H1 (cell line): ENCODE measurements around the gene MANBA. TPM values are rescaled to one million over a fixed set of nuclear protein-coding genes. Genes with fewer than 3 reads are reported as not detected.

Source experiments
- CTCF ChIA-PET: fragments of 300-600 bp; sonication (Branson Sonifier 250); formaldehyde crosslinking; loops from one replicate; lab custom pipeline; 2021; ENCODE audit not compliant: partially characterized antibody; lab: Charles Lee
- POLR2A ChIA-PET: fragments of 300-600 bp; sonication (Branson Sonifier 250); formaldehyde crosslinking; loops from one replicate; lab custom pipeline; 2021; ENCODE audit warnings: inconsistent platforms; ENCODE audit not compliant: partially characterized antibody; lab: Charles Lee
- DNase-seq, 2 experiments: peaks; one replicate each; pipeline versions ENCODE4 v3.0.0 to v3.0.0-alpha.2; 2010 to 2022; ENCODE audit warnings: low spot score in 2 of 2, low read depth in 1 of 2, mixed read lengths in 1 of 2
- FAIRE-seq: peaks from 2 replicates; lab custom pipeline; 2011; peaks lifted over from hg19 to GRCh38; lab: Jason Lieb, UNC
- H2AFZ ChIP-seq: 2 replicates; pipeline ENCODE4 v1.8.1; 2012; ENCODE audit warnings: low read length, inconsistent platforms
- H2AK5ac ChIP-seq: 2 replicates; pipeline ENCODE4 v1.6.1; 2013; ENCODE audit warnings: low read depth, low read length
- H2BK120ac ChIP-seq: replicated peaks from 2 replicates; pipeline ENCODE3; 2013; ENCODE audit warnings: low read depth, low read length, inconsistent platforms
- H2BK12ac ChIP-seq: 2 replicates; pipeline ENCODE4 v1.6.1; 2013; ENCODE audit warnings: low read depth, low read length
- H2BK15ac ChIP-seq: 2 replicates; pipeline ENCODE4 v1.6.1; 2013; ENCODE audit warnings: low read length
- H2BK20ac ChIP-seq: 2 replicates; pipeline ENCODE4 v1.6.1; 2013; ENCODE audit warnings: low read length
- H2BK5ac ChIP-seq: 2 replicates; pipeline ENCODE4 v1.6.1; 2013; ENCODE audit warnings: low read depth, low read length
- H3K14ac ChIP-seq: 2 replicates; pipeline ENCODE4 v1.6.1; 2013; ENCODE audit warnings: inconsistent platforms; ENCODE audit not compliant: insufficient read length
- H3K18ac ChIP-seq: 2 replicates; pipeline ENCODE4 v1.6.1; 2013; ENCODE audit warnings: low read length; ENCODE audit errors: extremely low read depth
- H3K23ac ChIP-seq: 2 replicates; pipeline ENCODE4 v1.6.1; 2013; ENCODE audit warnings: inconsistent platforms; ENCODE audit not compliant: insufficient read length
- H3K23me2 ChIP-seq: 2 replicates; pipeline ENCODE4 v1.6.1; 2013; ENCODE audit warnings: low read depth, low read length
- H3K27ac ChIP-seq: 2 replicates; pipeline ENCODE4 v1.6.1; 2011; ENCODE audit warnings: low read depth, low read length, inconsistent platforms
- H3K27me3 ChIP-seq, 4 experiments: replicated peaks in 1 of 4; 1 replicate in 1 of 4; 2 replicates in 3 of 4; pipeline versions ENCODE4 v1.6.1 to v1.8.1; 2011 to 2013; ENCODE audit warnings: low read length in 3 of 4, mild to moderate bottlenecking in 3 of 4, inconsistent platforms in 2 of 4, mixed read lengths in 2 of 4, moderate library complexity in 1 of 4; ENCODE audit not compliant: control insufficient read depth in 3 of 4, insufficient read depth in 3 of 4; ENCODE audit errors: extremely low read depth in 1 of 4
- H3K36me3 ChIP-seq, 4 experiments: 2 replicates each; pipeline versions ENCODE4 v1.6.1 to v1.8.1; 2011 to 2013; ENCODE audit warnings: mild to moderate bottlenecking in 4 of 4, low read length in 3 of 4, moderate library complexity in 2 of 4, control low read depth in 1 of 4, inconsistent platforms in 1 of 4; ENCODE audit not compliant: insufficient read depth in 4 of 4, control insufficient read depth in 2 of 4
- H3K4ac ChIP-seq: replicated peaks from 2 replicates; pipeline ENCODE3; 2013; ENCODE audit warnings: low read length, low read depth, mixed read lengths, inconsistent platforms; ENCODE audit not compliant: insufficient read length
- H3K4me1 ChIP-seq, 4 experiments: replicated peaks in 1 of 4; 1 replicate in 1 of 4; 2 replicates in 3 of 4; pipeline versions ENCODE4 v1.6.1 to v1.8.1; 2011 to 2013; ENCODE audit warnings: low read length in 3 of 4, inconsistent platforms in 2 of 4, mixed read lengths in 1 of 4; ENCODE audit not compliant: insufficient read depth in 4 of 4, control insufficient read depth in 3 of 4
- H3K4me2 ChIP-seq, 2 experiments: 2 replicates each; pipeline versions ENCODE4 v1.6.1 to v1.8.1; 2011 to 2013; ENCODE audit warnings: low read depth in 2 of 2, low read length in 2 of 2, control low read depth in 1 of 2, inconsistent platforms in 1 of 2, mild to moderate bottlenecking in 1 of 2; ENCODE audit not compliant: insufficient read depth in 1 of 2
- H3K4me3 ChIP-seq, 4 experiments: fragments of 200-600, 300-600 bp in 1 of 4; sonication (generic), shearing (Covaris generic), sonication (Bioruptor Twin) in 1 of 4; 2 replicates each; pipeline versions ENCODE4 v1.5.1 to v1.8.1; 2011 to 2016; ENCODE audit warnings: low read length in 4 of 4, low read depth in 3 of 4, control low read depth in 2 of 4, inconsistent platforms in 2 of 4, mild to moderate bottlenecking in 2 of 4, mixed read lengths in 1 of 4, moderate library complexity in 1 of 4; ENCODE audit not compliant: insufficient read depth in 2 of 4; ENCODE audit errors: extremely low read depth in 1 of 4
- H3K56ac ChIP-seq: replicated peaks from 2 replicates; pipeline ENCODE3; 2013; ENCODE audit warnings: low read depth, mild to moderate bottlenecking, mixed read lengths, low read length, inconsistent platforms; ENCODE audit not compliant: insufficient read length
- H3K79me1 ChIP-seq: 2 replicates; pipeline ENCODE4 v1.6.1; 2013; ENCODE audit warnings: low read depth, low read length, control low read depth
- H3K79me2 ChIP-seq, 2 experiments: 2 replicates each; pipeline versions ENCODE4 v1.6.1 to v1.8.1; 2012 to 2013; ENCODE audit warnings: low read length in 2 of 2, mild to moderate bottlenecking in 2 of 2, inconsistent platforms in 1 of 2; ENCODE audit not compliant: insufficient read depth in 2 of 2, control insufficient read depth in 1 of 2
- H3K9ac ChIP-seq, 4 experiments: replicated peaks in 1 of 4; 1 replicate in 1 of 4; 2 replicates in 3 of 4; pipeline versions ENCODE4 v1.6.1 to v1.8.1; 2011 to 2013; ENCODE audit warnings: low read depth in 3 of 4, low read length in 3 of 4, control low read depth in 2 of 4, mild to moderate bottlenecking in 2 of 4, moderate library complexity in 2 of 4, inconsistent platforms in 1 of 4; ENCODE audit errors: extremely low read depth in 1 of 4
- H3K9me3 ChIP-seq, 2 experiments: 2 replicates each; pipeline versions ENCODE4 v1.6.1 to v1.8.1; 2012 to 2013; ENCODE audit warnings: mild to moderate bottlenecking in 2 of 2, moderate library complexity in 2 of 2, control low read depth in 1 of 2, inconsistent platforms in 1 of 2, low read depth in 1 of 2, low read length in 1 of 2, mixed read lengths in 1 of 2; ENCODE audit not compliant: insufficient read depth in 2 of 2
- H4K20me1 ChIP-seq, 2 experiments: replicated peaks in 1 of 2; 2 replicates each; pipeline versions ENCODE3 to v1.8.1; 2011 to 2013; ENCODE audit warnings: inconsistent platforms in 2 of 2, low read length in 2 of 2, mild to moderate bottlenecking in 1 of 2; ENCODE audit not compliant: insufficient read depth in 2 of 2, control insufficient read depth in 1 of 2
- H4K5ac ChIP-seq: 2 replicates; pipeline ENCODE4 v1.6.1; 2013; ENCODE audit warnings: low read length, low read depth, mixed read lengths, inconsistent platforms; ENCODE audit not compliant: insufficient read length
- H4K8ac ChIP-seq: 2 replicates; pipeline ENCODE4 v1.8.0; 2013; ENCODE audit warnings: mild to moderate bottlenecking, moderate library complexity, low read length, inconsistent platforms; ENCODE audit not compliant: insufficient read depth; ENCODE audit errors: extremely low read depth
- H4K91ac ChIP-seq: replicated peaks from 2 replicates; pipeline ENCODE3; 2013; ENCODE audit warnings: low read length, mixed read lengths, inconsistent platforms; ENCODE audit not compliant: insufficient read length
- POLR2AphosphoS5 ChIP-seq: IDR thresholded peaks from 2 replicates; pipeline ENCODE4 v1.6.1; 2011; ENCODE audit warnings: low read depth, low read length
- SIN3A ChIP-seq, 2 experiments: IDR thresholded peaks in 1 of 2; conservative IDR thresholded peaks in 1 of 2; 2 replicates each; pipeline ENCODE4 v1.6.1; 2011 to 2012; ENCODE audit warnings: low read length in 2 of 2, improper control_type of control experiment in 1 of 2, low read depth in 1 of 2, mild to moderate bottlenecking in 1 of 2
- WGBS, 2 experiments: shearing (Covaris generic) in 1 of 2; methylation state at CpG; one replicate each; pipeline versions ENCODE4 v1.1.6 to v1.1.7; 2013 to 2015; ENCODE audit warnings: low lambda C conversion rate in 2 of 2, mixed read lengths in 2 of 2, inconsistent platforms in 1 of 2, low coverage in 1 of 2, missing lambda C conversion rate in 1 of 2; ENCODE audit not compliant: insufficient replicate concordance in 2 of 2, insufficient coverage in 1 of 2, insufficient read length in 1 of 2; ENCODE audit errors: extremely low coverage in 1 of 2, missing lambda C conversion rate in 1 of 2; 5-methylcytosine and 5-hydroxymethylcytosine counted together
- polyA plus RNA-seq, 7 experiments: library from polyadenylated mRNA; depleted of rRNA in 3 of 7; stranded (reverse) in 5 of 7; unstranded in 2 of 7; fragments of >200 nt in 5 of 7; fragments of 200-250 nt in 2 of 7; gene quantifications; 1 replicate in 5 of 7; 2 replicates in 1 of 7; 4 replicates in 1 of 7; pipeline versions ENCODE4 v1.2.1 to v1.2.3, GENCODE V29; 2011 to 2013; ENCODE audit warnings: missing spikeins in 2 of 7, mixed read lengths in 2 of 7
- total RNA-seq: library from RNA; stranded (reverse); fragmentation: NEBNext Ultra II Directional; extraction: Animal tissue kit (Norgen Biotek cat#: 25700); gene quantifications from 2 replicates; pipeline ENCODE4 v1.2.1, GENCODE V29; 2021

MANBA gene
- total and polyA plus RNA-seq, 2 of the 8 experiments (the other 6 are each of a cell fraction or from before 2014, with no cell fraction given) = 22.9 to 27.8 TPM

DNA sequence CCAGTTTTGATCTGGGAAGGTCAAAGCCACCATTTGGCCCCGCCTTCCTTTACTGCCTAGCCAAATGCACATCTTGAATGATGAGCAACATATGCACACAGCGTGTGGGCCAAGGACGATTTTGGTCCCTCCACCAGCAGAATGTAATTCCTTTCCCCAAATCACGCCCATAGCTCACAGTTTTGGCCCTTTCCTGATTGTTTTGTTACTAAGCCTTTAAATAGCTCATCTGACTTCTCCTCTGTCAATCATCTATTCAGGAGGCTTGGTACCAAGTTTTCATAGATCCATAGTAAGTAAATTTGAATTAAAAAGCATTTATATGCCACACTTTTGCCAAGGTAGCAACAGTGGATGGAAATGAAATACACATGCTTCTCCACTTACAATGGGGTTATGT lies 136.3 kb downstream of the MANBA start:
- no peak overlapping the region for H4K91ac ChIP-seq
- no peak overlapping the region for H3K23ac ChIP-seq
- no peak for DNase-seq
- H3K27ac ChIP-seq = no peak overlapping the region
- H3K9ac ChIP-seq = no peak overlapping the region
- no peak overlapping the region for H2BK15ac ChIP-seq
- H2BK120ac ChIP-seq = no peak overlapping the region
- H3K9me3 ChIP-seq = no peaks in the 10 kb centered on the region
- no peaks in the 10 kb centered on the region for H3K27me3 ChIP-seq
- H3K79me2 ChIP-seq = no peaks in the 10 kb centered on the region
- 93% methylated on average over 4 of the region's 4 CpGs; no CpG with 5 or more reads in 1 of the 2 experiments for WGBS, 2 experiments
- H2AFZ ChIP-seq = no peak overlapping the region
- H3K4me1 ChIP-seq = 0 out of 7 replicates have a peak, but pooled peaks cover 0 to 3% (median 0%) of the 10 kb centered on the region in 4 experiments
- no peak overlapping the region for H2BK12ac ChIP-seq
- H4K8ac ChIP-seq = no peak overlapping the region
- no peak overlapping the region for H3K4me2 ChIP-seq
- no peak overlapping the region for H3K4ac ChIP-seq
- H4K5ac ChIP-seq = no peak overlapping the region
- no peak overlapping the region for H3K4me3 ChIP-seq
- no peak overlapping the region for H3K14ac ChIP-seq
- no peak for TF ChIP-seq POLR2AphosphoS5
- TF ChIP-seq SIN3A (conservative IDR thresholded peaks at IDR 0.05 in 1 of 2, IDR thresholded peaks at IDR 0.05 in 1 of 2; ENCODE audit: low read depth in 1 of 2, low read length in 2 of 2) = no peak
- TF ChIP-seq, all 59 proteins: peak for 0
- Histone ChIP-seq H2BK5ac (no peak overlapping the region), H3K36me3 (no peaks in the 10 kb centered on the region), H3K18ac (no peak overlapping the region), H2BK20ac (0 out of 2 replicates have a peak overlapping the region, but pooled peaks have one; percentile 67), H4K20me1 (no peaks in the 10 kb centered on the region), H3K79me1 (no peaks in the 10 kb centered on the region), H3K56ac (no peak overlapping the region), H2AK5ac (no peak overlapping the region), H3K23me2 (no peaks in the 10 kb centered on the region)
- no peak for FAIRE-seq
- POLR2A ChIA-PET = no interaction called here
- CTCF ChIA-PET = interaction anchor here (0.6 to 2.1 kb wide), 15 partner anchors 8 to 466 kb away, joined by 3 to 15 read pairs (median 3); no protein-coding TSS in a partner anchor
